GM18951 (cell line): ENCODE results near the gene CDH23.

ENCODE experiments used
- POLR2A ChIP-seq: IDR thresholded peaks from 4 replicates; pipeline ENCODE4 v1.6.1; 2011; ENCODE audit warnings: mild to moderate bottlenecking; ENCODE audit not compliant: insufficient read length, insufficient read depth; ENCODE audit errors: extremely low read depth
- in situ Hi-C: fragments of 300-500 bp; cut with MboI; formaldehyde crosslinking; loops from one replicate; pipeline ENCODE4 v1.12.0; 2022; ENCODE audit warnings: low sequenced_read_pairs, mixed read lengths, inconsistent platforms; ENCODE audit not compliant: unreplicated experiment

CDH23 gene

DNA sequence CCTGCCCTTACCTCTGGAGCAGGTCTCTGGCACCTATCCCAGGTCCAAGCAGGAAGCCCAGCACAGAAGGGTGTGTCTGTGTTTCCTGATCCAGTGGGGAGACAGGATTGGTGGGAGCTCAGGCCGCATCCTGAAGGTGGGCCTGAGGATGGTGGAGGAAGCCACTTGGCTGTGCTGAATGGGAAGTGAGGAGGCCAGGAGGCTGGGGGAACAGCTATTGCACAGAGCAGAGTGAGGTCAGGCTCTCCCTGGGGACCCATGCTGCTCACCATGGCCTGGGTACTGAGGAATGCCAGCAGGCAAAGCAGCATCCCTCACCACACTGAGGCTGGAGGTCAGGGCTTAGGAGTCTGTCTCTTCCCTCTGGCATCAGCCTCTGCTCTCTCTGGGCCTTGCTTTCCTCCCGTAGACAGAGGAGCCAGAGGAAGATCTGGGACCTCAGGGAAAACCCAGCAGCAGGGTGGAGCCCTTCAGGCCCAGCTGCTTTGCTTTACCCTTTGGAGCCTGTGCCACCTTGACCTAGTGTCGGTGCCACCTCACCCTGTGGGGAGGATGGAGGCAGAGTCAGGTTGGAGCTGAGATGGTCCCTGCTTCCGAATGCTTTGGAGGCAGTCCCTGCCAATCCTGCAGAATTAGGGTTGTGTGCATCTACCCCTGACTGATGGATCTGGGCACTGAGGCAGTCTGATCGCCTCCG lies 39.0 kb downstream of the CDH23 start:
- in situ Hi-C loops = no loop called here
- no peak for TF ChIP-seq POLR2A

DNA sequence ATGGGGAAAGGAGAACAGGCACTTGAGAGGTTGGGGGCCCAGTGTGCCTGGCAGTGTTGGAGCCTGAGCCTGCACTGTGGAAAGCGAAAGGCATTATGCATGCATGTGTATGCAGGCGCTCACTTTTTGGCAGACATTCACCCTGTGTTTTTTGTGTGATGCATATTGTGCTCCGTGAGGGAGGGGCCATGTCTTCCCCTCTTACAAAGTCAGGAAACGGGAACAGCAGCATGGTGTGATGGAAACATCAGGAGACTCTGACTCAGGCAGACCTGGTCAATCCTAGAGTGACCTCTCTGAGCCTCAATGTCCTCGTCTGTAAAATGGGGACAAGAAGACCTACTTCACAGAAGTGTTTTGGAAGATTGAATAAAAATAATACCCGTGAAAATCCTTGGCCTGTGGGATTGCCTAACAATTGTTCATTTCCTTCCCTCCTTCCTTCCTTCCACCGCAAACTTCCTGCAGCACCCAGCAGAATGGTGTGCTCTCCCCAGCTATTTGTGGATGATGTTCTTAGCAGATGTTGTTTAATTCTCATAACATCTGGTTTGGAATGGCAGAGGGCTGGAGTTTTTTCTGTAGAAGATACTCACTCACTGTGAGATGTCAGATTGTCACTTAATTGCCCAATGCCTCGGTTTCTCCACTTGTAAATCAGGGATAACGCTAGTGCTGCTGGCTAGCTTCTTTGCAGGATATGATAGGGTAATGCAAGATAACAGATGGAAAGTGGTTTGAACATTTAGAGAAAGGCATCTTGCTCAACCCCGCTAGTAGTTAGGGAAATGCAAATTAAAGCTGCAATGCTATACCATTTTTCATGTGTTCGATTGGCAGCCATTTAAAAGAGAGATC lies 39.8 kb downstream of the CDH23 start:
- in situ Hi-C loops = no loop called here

DNA sequence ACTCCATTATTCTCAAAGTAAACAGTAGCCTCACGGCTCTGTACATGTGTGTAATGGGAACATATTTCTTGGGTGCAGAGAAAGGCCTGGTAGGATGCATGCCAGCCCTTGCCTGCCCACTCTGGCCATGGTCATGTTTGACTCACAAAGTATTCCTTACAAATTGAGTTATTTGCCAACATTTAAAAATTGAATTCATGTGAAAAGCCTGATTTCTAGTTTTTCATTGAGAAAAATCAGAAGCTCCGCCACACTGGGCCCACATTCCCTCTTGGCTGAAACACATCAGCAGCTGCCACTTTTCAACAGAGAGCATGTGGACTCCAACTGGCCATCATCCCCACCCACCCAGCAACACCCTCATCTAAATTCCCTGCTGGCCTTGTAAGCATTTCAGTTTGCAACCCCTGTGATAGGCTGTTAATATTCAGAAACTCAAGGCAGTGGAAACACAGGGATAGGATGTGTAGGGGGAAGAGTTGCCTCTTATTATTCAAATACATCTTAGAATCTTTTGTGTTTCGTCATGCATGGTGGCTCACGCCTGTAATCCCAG lies 40.9 kb downstream of the CDH23 start:
- in situ Hi-C loops = no loop called here
- no peak for TF ChIP-seq POLR2A

More for the DNA sequence above, 39.8 kb downstream of the CDH23 start:
- no peak for TF ChIP-seq POLR2A

DNA sequence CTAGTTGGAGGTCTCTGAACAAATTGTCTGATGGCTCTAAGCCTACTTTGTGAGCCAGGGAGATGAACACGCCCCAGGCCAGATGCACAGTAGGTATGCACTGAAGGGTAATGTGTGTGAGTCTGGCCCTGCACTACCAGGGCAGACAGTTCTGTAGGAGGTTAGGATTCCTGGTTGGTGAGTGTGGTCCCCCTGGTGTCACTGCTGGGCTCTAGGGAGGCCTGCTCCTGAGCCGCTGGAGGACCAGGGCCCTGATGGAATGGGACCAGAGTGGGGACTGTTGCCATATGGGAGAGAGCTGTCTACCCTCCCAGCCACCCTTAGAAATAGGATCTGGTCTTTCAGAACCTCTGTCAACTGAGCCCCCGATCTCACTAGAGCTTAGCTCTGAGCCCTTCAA lies 42.0 kb downstream of the CDH23 start:
- in situ Hi-C loops = no loop called here
- no peak for TF ChIP-seq POLR2A

DNA sequence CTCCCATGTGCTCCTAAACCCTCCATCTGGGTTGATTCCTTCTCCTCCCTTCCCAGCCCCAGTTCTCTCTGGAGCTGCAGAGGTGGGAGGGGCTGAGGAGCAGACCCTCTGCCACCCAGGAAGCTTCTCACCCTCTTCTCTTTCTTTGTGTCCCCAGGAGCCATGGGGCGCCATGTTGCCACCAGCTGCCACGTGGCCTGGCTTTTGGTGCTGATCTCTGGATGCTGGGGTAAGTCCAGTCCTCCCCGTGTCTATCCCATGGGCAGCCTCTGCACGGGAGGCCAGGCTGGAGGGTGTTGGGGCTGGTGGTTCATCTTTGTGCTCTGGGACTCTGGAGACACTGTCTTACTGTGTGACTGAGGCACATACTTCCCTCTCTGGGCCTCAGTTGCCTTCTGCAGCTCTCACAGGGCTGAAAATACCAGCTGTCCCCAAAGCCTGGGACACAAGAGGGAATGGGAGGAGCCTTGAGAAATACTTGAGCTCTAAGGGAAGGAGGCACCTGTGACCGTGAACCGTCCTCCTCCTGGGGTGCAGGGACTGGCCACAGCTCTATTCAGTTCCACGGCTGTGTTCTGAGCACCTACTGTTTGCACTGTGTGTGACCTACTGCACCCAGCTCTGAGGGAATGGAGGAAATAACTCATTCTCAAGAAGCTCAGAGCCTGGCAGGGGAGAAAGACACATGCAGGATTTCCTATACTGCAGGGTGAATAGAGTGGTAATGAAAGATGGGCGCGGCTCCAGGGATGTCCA lies 43.1 kb downstream of the CDH23 start:
- TF ChIP-seq POLR2A = no peak
- in situ Hi-C loops = loop anchor here (10.0 kb wide), 1 partner anchor 105 kb away; no protein-coding TSS in a partner anchor

DNA sequence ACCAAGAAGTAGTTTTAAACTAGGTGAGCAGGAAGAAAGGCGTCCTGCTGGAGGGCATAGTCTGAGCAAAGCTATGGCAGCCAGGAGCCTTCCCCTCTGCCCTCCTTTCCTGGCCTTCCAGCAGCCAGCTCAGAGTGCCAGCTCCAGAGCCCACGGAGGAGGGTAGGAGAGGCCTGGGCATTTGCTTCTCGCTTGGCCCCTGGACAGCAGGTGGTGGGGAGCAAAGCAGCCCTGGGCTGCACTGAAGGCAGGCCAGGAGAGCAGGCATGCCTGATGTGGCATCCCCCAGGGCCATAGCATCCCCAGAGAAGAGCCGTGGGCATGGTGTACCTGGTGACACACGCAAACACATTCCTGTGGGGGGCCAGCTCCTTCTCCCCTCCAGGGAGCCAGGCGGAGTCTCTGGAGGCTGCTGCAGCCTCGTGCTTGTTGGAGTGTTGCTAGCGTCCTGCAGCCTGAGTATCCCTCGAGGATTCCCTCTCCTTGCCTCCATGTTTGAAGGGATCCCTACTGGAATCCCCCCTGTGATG lies 43.9 kb downstream of the CDH23 start:
- in situ Hi-C loops = loop anchor here (10.0 kb wide), 1 partner anchor 104 kb away; no protein-coding TSS in a partner anchor
- no peak for TF ChIP-seq POLR2A

DNA sequence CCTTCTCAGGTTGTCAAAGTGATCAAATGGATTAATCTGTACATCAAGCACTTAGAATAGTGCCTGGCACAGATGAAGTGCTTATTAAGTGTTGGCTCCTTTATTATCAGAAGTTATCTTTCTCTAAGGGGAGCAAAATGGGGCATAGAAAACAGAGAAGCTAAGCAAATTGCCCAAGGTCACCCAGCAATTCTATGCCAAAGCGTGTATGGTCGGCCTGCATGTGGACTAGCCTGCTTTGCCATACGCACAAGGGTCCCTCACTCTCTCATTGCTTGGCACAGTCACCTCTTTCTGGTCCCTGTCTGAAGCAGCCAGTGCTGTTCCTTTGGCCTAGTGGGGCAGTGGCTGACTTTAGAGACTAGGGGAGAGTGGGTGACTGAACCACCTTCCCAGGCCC lies 45.3 kb downstream of the CDH23 start:
- in situ Hi-C loops = loop anchor here (10.0 kb wide), 1 partner anchor 103 kb away; no protein-coding TSS in a partner anchor

DNA sequence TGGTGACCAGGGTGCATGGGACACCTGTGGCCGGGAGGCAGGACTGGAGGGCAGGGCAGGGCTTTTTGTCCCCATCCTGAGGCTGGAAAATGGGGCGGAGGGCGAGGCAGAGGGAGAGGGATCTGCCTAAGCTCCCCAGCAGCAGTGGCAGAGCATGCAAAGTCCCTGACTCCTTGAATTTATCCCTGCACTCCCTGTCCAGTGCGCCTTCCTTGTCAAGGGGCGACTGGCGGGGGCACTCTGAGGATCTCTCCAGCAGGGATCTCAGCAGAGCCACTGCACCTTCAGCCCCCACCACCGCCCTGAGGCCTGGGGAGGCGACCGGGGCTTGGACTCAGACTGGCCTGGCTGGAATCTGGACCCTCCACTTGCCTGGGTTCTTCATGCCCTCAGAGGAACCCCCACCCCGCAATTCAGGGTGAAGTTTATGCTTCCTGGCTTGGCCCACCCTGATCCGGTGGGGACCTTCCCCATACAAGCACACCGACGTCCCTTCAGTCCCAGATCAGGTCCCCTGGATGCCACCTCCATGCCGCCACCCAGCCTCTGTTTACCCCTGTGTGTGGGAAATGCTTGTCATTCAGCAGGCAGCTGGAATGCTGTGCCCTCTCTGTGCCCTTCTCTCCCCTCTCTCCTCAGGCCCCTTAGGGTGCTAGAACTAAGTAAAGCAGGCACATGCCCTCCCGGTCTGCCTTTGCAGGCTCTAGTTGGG lies 46.3 kb downstream of the CDH23 start:
- TF ChIP-seq POLR2A = no peak
- in situ Hi-C loops = loop anchor here (10.0 kb wide), 1 partner anchor 102 kb away; no protein-coding TSS in a partner anchor

More for the DNA sequence above, 45.3 kb downstream of the CDH23 start:
- TF ChIP-seq POLR2A = no peak

DNA sequence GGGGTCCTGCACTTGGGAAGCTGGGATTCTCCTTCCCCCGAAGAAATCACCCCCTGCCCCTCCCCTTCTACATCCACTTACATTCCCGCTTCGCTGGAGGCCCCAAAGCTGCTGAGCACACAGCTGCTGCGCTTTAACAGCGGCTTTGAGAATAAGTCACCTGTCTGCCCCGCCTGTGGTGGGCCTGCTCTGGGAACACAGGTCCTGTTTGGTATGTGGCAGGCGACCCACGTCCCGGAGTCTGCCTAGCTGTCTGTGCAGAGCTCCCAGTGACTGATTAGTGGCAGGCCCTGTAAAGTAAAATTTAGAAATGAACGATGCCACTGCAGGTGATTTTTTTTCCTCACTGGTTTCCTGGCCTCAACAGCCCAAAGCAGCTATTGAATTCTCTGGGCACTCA lies 47.0 kb downstream of the CDH23 start:
- no peak for TF ChIP-seq POLR2A
- in situ Hi-C loops = loop anchor here (10.0 kb wide), 1 partner anchor 101 kb away; no protein-coding TSS in a partner anchor

DNA sequence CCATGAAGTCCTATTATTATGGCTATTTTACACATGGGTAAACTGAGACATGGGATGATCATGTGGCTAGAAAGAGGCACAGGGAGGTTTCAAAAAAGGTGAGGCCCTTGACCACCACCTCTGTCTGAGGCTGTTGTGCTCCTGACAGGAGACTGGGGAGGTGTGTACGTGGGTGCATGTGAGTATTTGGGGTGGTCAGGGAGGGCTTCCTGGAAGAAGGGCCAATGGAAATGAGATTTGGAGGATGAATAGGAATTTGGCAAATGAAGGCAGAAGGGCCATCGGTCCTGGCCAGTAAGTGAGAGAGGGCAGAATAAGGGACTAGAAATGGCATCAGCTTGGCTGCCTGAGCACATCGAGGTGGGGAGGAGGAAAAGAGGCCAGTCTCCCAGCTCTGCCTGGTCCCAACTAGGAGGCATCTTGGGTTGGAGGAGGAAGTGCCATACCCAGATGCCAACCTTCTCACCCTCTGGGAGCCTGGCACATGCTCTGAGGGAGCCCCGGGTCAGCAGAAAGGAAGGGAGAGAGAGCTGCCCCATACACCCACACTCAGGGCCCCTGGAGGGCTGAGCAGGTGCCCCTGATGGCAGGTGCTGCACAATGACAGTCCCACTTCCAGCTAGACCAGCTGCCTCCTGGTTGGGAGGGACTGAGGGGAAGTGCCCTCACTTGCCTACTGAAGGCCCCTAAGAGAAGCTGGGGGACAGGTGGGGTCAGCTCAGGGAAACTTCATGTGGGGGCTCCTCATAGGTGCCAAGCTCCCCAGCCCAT lies 47.7 kb downstream of the CDH23 start:
- in situ Hi-C loops = loop anchor here (10.0 kb wide), 1 partner anchor 100 kb away; no protein-coding TSS in a partner anchor
- TF ChIP-seq POLR2A = no peak

DNA sequence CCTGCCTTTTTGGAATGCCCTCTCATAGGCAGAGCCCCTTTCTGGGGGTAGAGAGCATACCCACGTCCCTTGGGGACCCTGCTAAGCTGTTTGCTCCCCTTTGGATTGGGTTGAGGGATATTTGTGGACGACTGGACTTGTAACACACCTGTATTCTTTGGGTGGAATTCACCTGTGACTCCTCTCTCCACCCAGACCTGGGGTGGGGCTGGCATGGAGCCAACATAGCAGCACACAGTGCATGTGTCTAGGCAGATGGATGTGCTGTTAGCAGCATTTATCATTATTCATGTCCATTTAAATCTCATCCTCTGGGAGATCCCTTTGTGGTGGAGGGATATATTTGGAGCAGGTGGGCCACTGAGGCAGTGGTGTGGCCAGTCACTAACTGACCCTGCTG lies 51.0 kb downstream of the CDH23 start:
- no peak for TF ChIP-seq POLR2A
- in situ Hi-C loops = loop anchor here (10.0 kb wide), 1 partner anchor 97 kb away; no protein-coding TSS in a partner anchor

DNA sequence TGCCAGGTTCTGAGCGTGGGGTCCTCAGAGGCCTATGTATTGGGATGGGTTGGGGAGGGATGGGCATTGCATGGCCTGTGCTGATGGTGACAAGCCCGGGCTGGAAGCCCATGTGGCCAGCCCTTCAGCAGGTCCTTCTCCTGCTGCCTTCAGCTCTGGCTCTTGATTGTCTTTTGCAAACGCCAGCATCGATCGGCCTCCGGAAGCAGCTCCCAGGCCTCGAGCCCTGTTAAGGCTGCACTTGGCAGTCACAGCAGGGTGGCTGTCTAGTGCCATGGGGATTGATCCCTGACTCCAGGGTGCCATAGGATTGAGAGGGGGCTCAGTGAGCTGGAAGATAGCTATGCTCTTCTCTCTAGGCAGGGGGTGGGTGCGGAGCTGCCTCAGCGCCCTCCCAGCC lies 51.4 kb downstream of the CDH23 start:
- in situ Hi-C loops = loop anchor here (10.0 kb wide), 1 partner anchor 97 kb away; no protein-coding TSS in a partner anchor
- no peak for TF ChIP-seq POLR2A
